ENCODE measurements around the gene HCRTR2. TPM values are rescaled to one million over a fixed set of nuclear protein-coding genes. Genes with fewer than 3 reads are reported as not detected.
"Not testable (repeated sequence)": the region's sequence is repeated elsewhere in the genome, so short reads cannot be mapped to it uniquely, and the experiment has no call there.

HCRTR2 gene
- total and polyA plus RNA-seq, 4 experiments from 2014 or later = not detected

DNA sequence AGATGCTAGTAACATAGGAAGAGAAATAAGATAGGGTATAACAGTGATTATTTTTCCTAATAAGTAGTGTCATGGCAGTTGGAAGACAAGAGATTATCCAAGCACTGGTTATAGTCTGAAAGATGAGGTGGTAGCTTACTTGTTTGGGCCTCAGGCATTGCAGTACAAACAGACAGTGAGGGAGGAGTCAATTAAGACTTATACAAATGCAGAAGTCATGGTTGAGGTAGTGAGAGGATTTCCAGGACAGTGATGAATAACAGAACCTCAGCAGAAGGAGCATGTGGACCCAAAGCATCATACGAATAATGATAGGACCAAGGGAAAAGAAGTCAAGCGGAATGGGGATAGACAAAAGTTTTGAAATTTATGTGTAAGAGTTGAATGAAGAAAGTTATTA is 53.5 kb downstream of the HCRTR2 start:
- no peaks in the 10 kb centered on the region for H3K4me1 ChIP-seq (ENCODE audit: insufficient read depth, low read length)
- POLR2A ChIA-PET (ENCODE audit: partially characterized antibody) = no interaction called here

GRCh38 chr6:55239099-55239498 is 64.8 kb downstream of the HCRTR2 start:
- H3K27ac Mint-ChIP-seq = no peak overlapping the region
- no peaks in the 10 kb centered on the region for H3K9me3 ChIP-seq (ENCODE audit: control insufficient read depth in 1 of 2, low read length in 2 of 2)
- ChIA-PET CTCF (ENCODE audit: partially characterized antibody) (no interaction called here), POLR2A (ENCODE audit: partially characterized antibody) (no interaction called here)
- no peak overlapping the region for H3K27ac ChIP-seq (ENCODE audit: low read depth, low read length)
- no peaks in the 10 kb centered on the region for H3K36me3 Mint-ChIP-seq
- H3K4me1 ChIP-seq (ENCODE audit: insufficient read depth, low read length) = no peaks in the 10 kb centered on the region
- no peak overlapping the region for H3K4me3 ChIP-seq (ENCODE audit: low read length in 2 of 2)
- intact Hi-C loops (cut with micrococcal nuclease) = no loop called here
- DNase-seq = no peak
- peaks cover 2 to 20% (median 7%) of the 10 kb centered on the region in 8 donors for H3K9me3 Mint-ChIP-seq
- H3K4me1 Mint-ChIP-seq = no peaks in the 10 kb centered on the region
- H3K27me3 ChIP-seq (ENCODE audit: insufficient read depth, low read length) = no peaks in the 10 kb centered on the region
- no peaks in the 10 kb centered on the region for H3K36me3 ChIP-seq (ENCODE audit: insufficient read depth, low read length)
- H3K4me3 Mint-ChIP-seq = no peak overlapping the region
- H3K27me3 Mint-ChIP-seq = no peaks in the 10 kb centered on the region

More for the DNA sequence above, 53.5 kb downstream of the HCRTR2 start:
- intact Hi-C loops (cut with micrococcal nuclease) = no loop called here
- Histone ChIP-seq H3K27ac (ENCODE audit: low read depth, low read length) (no peak overlapping the region), H3K36me3 (ENCODE audit: insufficient read depth, low read length) (no peaks in the 10 kb centered on the region), H3K9me3 (ENCODE audit: control insufficient read depth in 1 of 2, low read length in 2 of 2) (no peaks in the 10 kb centered on the region), H3K4me3 (ENCODE audit: low read length in 2 of 2) (no peak overlapping the region), H3K27me3 (ENCODE audit: insufficient read depth, low read length) (no peaks in the 10 kb centered on the region)
- CTCF ChIA-PET (ENCODE audit: partially characterized antibody) = no interaction called here
- Mint-ChIP-seq H3K4me3 (no peak overlapping the region), H3K27ac (no peak overlapping the region), H3K4me1 (no peaks in the 10 kb centered on the region), H3K27me3 (no peaks in the 10 kb centered on the region), H3K36me3 (no peaks in the 10 kb centered on the region), H3K9me3 (peaks cover 0 to 22% (median 6%) of the 10 kb centered on the region in 8 donors)
- no peak for DNase-seq

DNA sequence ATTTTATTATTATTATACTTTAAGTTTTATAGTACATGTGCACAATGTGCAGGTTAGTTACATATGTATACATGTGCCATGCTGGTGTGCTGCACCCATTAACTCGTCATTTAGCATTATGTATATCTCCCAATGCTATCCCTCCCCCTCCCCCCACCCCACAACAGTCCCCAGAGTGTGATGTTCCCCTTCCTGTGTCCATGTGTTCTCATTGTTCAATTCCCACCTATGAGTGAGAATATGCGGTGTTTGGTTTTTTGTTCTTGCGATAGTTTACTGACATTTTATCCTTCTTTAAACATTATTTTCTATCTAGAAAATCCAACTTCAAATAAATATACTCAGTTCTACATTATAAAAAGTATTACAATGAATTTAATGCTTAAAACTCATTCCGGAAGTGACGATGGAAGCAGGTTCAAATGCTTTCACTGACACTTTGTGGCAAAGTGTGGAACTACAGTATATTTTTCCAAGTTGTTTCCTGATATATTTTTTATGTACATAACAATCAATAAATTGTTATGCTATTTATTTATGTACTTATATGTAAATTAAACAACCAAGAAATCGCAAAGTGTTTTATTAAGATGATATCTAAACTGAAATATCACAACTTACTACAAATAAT is 66.8 kb downstream of the HCRTR2 start:
- POLR2A ChIA-PET (ENCODE audit: partially characterized antibody); H3K4me1 Mint-ChIP-seq; H3K4me3 Mint-ChIP-seq; H3K27ac Mint-ChIP-seq; H3K27me3 Mint-ChIP-seq; H3K4me1 ChIP-seq (ENCODE audit: insufficient read depth, low read length); H3K27me3 ChIP-seq (ENCODE audit: insufficient read depth, low read length); DNase-seq; H3K9me3 ChIP-seq (ENCODE audit: control insufficient read depth in 1 of 2, low read length in 2 of 2); H3K36me3 Mint-ChIP-seq; CTCF ChIA-PET (ENCODE audit: partially characterized antibody); H3K27ac ChIP-seq (ENCODE audit: low read depth, low read length); H3K4me3 ChIP-seq (ENCODE audit: low read length in 2 of 2); intact Hi-C loops (cut with micrococcal nuclease); H3K36me3 ChIP-seq (ENCODE audit: insufficient read depth, low read length): not testable (repeated sequence)
- H3K9me3 Mint-ChIP-seq = peaks cover 2 to 23% (median 7%) of the 10 kb centered on the region in 8 donors

DNA sequence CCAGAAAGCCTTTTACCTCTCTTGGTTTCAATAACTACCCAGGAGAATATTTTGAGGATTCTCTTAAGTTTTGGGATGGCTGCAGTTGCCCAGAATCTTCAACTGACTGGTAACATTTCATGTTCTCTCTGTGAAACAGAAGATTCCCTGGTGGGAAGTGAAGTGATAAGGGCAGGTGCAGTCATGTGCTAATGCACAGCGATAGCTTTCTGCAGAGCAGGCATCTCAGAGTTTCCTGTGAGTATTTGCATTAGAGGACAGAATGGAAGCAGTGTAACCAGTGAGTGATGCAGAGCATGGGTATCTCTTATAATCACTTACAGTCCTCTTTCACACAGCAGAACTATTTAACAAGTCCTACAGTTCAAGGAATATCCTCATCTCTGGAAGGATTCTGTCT is 76.1 kb downstream of the HCRTR2 start:
- DNase-seq = no peak
- no peaks in the 10 kb centered on the region for H3K9me3 ChIP-seq (ENCODE audit: control insufficient read depth in 1 of 2, low read length in 2 of 2)
- intact Hi-C loops (cut with micrococcal nuclease) = no loop called here
- H3K4me3 Mint-ChIP-seq = no peak overlapping the region
- no peaks in the 10 kb centered on the region for H3K27me3 ChIP-seq (ENCODE audit: insufficient read depth, low read length)
- POLR2A ChIA-PET (ENCODE audit: partially characterized antibody) = no interaction called here
- no peaks in the 10 kb centered on the region for H3K36me3 ChIP-seq (ENCODE audit: insufficient read depth, low read length)
- H3K9me3 Mint-ChIP-seq = peaks cover 0 to 7% (median 3%) of the 10 kb centered on the region in 8 donors
- H3K36me3 Mint-ChIP-seq = no peaks in the 10 kb centered on the region
- no peaks in the 10 kb centered on the region for H3K27me3 Mint-ChIP-seq
- H3K4me1 ChIP-seq (ENCODE audit: insufficient read depth, low read length) = no peaks in the 10 kb centered on the region
- H3K4me1 Mint-ChIP-seq = no peaks in the 10 kb centered on the region
- H3K27ac Mint-ChIP-seq = no peak overlapping the region
- no peak overlapping the region for H3K4me3 ChIP-seq (ENCODE audit: low read length in 2 of 2)
- CTCF ChIA-PET (ENCODE audit: partially characterized antibody) = no interaction called here
- no peak overlapping the region for H3K27ac ChIP-seq (ENCODE audit: low read depth, low read length)

DNA sequence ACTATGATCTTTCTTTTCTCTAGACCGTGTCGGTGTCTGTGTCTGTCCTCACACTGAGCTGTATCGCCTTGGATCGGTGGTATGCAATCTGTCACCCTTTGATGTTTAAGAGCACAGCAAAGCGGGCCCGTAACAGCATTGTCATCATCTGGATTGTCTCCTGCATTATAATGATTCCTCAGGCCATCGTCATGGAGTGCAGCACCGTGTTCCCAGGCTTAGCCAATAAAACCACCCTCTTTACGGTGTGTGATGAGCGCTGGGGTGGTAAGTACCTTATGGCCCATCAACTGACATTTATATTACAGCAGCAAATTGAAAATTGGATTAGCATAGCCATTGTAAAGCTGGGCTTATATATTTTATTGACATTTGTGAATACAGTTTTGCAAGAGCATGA is 80.8 kb downstream of the HCRTR2 start:
- no peak overlapping the region for H3K4me3 ChIP-seq (ENCODE audit: low read length in 2 of 2)
- DNase-seq = no peak
- Mint-ChIP-seq H3K9me3 (peaks cover 0 to 7% (median 0%) of the 10 kb centered on the region in 8 donors), H3K27me3 (no peaks in the 10 kb centered on the region), H3K4me3 (no peak overlapping the region), H3K36me3 (no peaks in the 10 kb centered on the region), H3K4me1 (no peaks in the 10 kb centered on the region), H3K27ac (no peak overlapping the region)
- no peaks in the 10 kb centered on the region for H3K27me3 ChIP-seq (ENCODE audit: insufficient read depth, low read length)
- intact Hi-C loops (cut with micrococcal nuclease) = no loop called here
- no peak overlapping the region for H3K27ac ChIP-seq (ENCODE audit: low read depth, low read length)
- no peaks in the 10 kb centered on the region for H3K4me1 ChIP-seq (ENCODE audit: insufficient read depth, low read length)
- no peaks in the 10 kb centered on the region for H3K9me3 ChIP-seq (ENCODE audit: control insufficient read depth in 1 of 2, low read length in 2 of 2)
- CTCF ChIA-PET (ENCODE audit: partially characterized antibody) = no interaction called here
- POLR2A ChIA-PET (ENCODE audit: partially characterized antibody) = no interaction called here
- H3K36me3 ChIP-seq (ENCODE audit: insufficient read depth, low read length) = no peaks in the 10 kb centered on the region

GRCh38 chr6:55260181-55260580 is 85.9 kb downstream of the HCRTR2 start:
- no peak overlapping the region for H3K27ac Mint-ChIP-seq
- no peaks in the 10 kb centered on the region for H3K27me3 Mint-ChIP-seq
- ChIA-PET CTCF (ENCODE audit: partially characterized antibody) (no interaction called here), POLR2A (ENCODE audit: partially characterized antibody) (no interaction called here)
- H3K4me3 ChIP-seq (ENCODE audit: low read length in 2 of 2) = no peak overlapping the region
- no peak overlapping the region for H3K27ac ChIP-seq (ENCODE audit: low read depth, low read length)
- H3K36me3 Mint-ChIP-seq = no peaks in the 10 kb centered on the region
- H3K4me1 ChIP-seq (ENCODE audit: insufficient read depth, low read length) = no peaks in the 10 kb centered on the region
- H3K9me3 Mint-ChIP-seq = peaks cover 0 to 2% (median 0%) of the 10 kb centered on the region in 8 donors
- intact Hi-C loops (cut with micrococcal nuclease) = no loop called here
- H3K36me3 ChIP-seq (ENCODE audit: insufficient read depth, low read length) = no peaks in the 10 kb centered on the region
- H3K4me1 Mint-ChIP-seq = no peaks in the 10 kb centered on the region
- H3K27me3 ChIP-seq (ENCODE audit: insufficient read depth, low read length) = no peaks in the 10 kb centered on the region
- H3K4me3 Mint-ChIP-seq = no peak overlapping the region
- no peak for DNase-seq
- H3K9me3 ChIP-seq (ENCODE audit: control insufficient read depth in 1 of 2, low read length in 2 of 2) = no peaks in the 10 kb centered on the region

DNA sequence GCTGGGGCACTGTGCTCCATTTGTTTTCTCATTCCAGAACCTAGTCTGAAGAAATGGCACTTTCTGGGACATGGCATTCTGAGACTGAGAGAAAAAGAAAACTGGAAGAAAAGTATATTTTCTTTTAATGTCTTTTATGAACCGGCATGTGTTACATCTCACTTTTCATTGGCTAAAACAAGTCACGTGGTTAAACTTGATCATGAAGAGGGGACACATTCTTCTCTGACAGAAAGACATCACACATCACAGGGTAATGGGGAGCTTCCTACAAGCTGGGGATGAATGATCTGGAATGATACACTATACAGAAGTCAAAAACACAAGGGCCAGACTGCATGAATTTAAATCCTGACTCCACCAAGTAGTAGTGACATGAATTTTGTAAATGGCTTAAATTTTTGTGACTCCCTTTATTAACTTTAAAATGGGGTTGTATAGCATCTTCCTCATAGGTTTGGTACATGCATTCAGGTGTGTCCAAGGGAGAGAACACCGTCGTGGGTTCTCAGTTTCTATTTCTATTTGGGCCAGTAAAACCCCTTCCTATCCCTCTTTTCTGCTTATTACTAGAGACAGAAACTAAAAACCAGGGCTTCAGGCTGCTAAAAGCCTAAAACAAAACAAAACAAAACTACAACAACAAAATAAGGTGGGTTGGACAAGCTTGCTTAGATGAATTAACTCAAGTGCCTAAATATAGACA is 91.2 kb downstream of the HCRTR2 start:
- no peak overlapping the region for H3K4me3 Mint-ChIP-seq
- Histone ChIP-seq H3K4me3 (ENCODE audit: low read length in 2 of 2) (no peak overlapping the region), H3K27me3 (ENCODE audit: insufficient read depth, low read length) (no peaks in the 10 kb centered on the region), H3K36me3 (ENCODE audit: insufficient read depth, low read length) (no peaks in the 10 kb centered on the region), H3K9me3 (ENCODE audit: control insufficient read depth in 1 of 2, low read length in 2 of 2) (no peaks in the 10 kb centered on the region), H3K27ac (ENCODE audit: low read depth, low read length) (no peak overlapping the region), H3K4me1 (ENCODE audit: insufficient read depth, low read length) (no peaks in the 10 kb centered on the region)
- H3K27ac Mint-ChIP-seq = no peak overlapping the region
- no peak for DNase-seq
- ChIA-PET POLR2A (ENCODE audit: partially characterized antibody) (no interaction called here), CTCF (ENCODE audit: partially characterized antibody) (no interaction called here)
- H3K36me3 Mint-ChIP-seq = no peaks in the 10 kb centered on the region
- H3K4me1 Mint-ChIP-seq = no peaks in the 10 kb centered on the region
- no peaks in the 10 kb centered on the region for H3K27me3 Mint-ChIP-seq
- peaks cover 0 to 4% (median 2%) of the 10 kb centered on the region in 8 donors for H3K9me3 Mint-ChIP-seq
- intact Hi-C loops (cut with micrococcal nuclease) = no loop called here
